HuH-7 (cell line): ENCODE data around the gene PRPSAP2.
"Not testable (repeated sequence)": the region's sequence is repeated elsewhere in the genome, so short reads cannot be mapped to it uniquely, and the experiment has no call there.

Experiments used
- DNase-seq: peaks from one replicate; pipeline ENCODE4 v3.0.0; 2011; ENCODE audit warnings: low spot score

Gene PRPSAP2

DNA sequence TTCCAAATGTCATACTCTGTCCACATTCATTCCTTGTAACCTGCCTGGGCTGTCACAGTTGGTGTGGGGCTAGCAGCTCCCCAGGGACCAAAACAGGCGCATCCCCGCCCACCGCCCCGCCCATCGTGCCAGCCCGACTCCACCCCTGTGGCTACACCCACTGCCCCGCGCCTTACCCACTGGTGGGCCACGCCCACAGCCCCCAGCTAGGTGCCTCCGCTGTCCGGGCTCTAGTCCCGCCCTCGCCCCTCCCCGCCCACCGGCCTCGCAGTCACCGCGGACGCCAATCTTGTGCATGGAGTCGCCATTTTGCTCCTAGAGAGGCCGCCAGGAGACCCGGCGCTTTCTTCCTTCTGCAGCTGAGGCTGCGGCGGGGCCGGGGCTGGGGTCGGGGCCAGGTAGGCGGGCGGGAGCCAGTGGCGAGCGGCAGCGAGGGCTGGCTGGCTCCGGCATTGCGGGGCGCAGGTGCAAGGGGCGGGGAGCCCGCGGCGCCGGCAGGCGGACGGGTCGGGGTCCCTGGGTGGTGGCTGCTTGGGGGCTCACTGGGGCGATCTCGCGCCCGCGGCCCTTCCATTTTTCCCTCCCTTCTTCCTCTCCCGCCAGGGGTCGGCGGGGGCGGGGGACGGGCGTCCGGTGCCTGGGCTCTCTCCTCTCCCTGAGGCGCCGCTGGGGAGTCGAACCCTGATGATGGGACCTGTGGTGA, at the start of gene PRPSAP2:
Gene PRPSAP2 (plus strand): TSS at position 268 of the 703 bp plus-strand sequence. CDS start 7,703 bp downstream, outside the sequence.
- peak; percentile 84 for DNase-seq

GRCh38 chr17:18815924-18816323, 42.0 kb upstream of the PRPSAP2 start:
- DNase-seq = not testable (repeated sequence)

GRCh38 chr17:18816489-18817371, 41.2 kb upstream of the PRPSAP2 start:
- peak; percentile 3 for DNase-seq

- DNase-seq = not testable (repeated sequence)
Observed at GRCh38 chr17:18821430-18821829, 36.5 kb upstream of the PRPSAP2 start.

DNA sequence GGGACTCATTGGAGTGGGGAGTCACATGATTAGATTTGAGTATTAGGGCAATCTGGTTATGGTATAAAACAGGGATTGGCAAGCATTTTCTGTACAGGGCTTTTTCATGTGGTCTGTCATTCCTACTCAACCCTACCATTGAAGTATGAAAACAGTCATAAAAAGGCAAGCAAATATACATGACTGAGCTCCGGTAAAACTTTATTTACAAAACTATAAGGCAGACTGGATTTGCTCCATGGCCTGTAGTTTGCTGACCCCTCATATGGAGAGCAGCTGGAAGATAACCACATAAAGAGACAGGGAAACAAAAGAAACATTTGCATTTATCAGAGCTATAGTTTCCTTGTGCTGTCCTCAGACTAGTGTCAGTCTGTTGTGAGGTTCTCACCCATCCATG, 30.3 kb upstream of the PRPSAP2 start:
- not testable (repeated sequence) for DNase-seq

DNA sequence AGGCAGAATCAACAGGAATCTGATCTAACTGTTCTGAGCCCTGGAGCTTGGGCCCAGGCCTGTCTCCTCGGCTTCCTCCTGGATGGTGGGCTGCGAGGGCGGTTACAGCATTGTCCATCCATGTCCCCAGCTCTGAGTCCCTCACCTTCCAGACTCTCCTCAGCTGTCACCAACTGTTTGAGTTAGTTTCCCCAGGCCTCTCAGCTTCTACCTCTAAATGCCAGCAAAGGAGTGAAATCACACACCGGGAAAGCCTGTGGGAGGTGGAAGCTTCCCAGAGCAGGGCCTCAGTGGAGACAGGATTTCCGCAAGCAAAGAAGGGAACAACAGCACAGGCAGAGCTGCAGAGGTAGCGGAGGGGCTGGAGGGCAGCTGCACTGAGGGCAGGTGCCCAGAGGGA, 9.4 kb upstream of the PRPSAP2 start:
- no peak for DNase-seq

- no peak for DNase-seq
Observed at GRCh38 chr17:18850679-18851078, 7.3 kb upstream of the PRPSAP2 start.

GRCh38 chr17:18851201-18851600, 6.7 kb upstream of the PRPSAP2 start:
- DNase-seq = no peak

GRCh38 chr17:18854956-18855355, 3.0 kb upstream of the PRPSAP2 start:
- no peak for DNase-seq

DNA sequence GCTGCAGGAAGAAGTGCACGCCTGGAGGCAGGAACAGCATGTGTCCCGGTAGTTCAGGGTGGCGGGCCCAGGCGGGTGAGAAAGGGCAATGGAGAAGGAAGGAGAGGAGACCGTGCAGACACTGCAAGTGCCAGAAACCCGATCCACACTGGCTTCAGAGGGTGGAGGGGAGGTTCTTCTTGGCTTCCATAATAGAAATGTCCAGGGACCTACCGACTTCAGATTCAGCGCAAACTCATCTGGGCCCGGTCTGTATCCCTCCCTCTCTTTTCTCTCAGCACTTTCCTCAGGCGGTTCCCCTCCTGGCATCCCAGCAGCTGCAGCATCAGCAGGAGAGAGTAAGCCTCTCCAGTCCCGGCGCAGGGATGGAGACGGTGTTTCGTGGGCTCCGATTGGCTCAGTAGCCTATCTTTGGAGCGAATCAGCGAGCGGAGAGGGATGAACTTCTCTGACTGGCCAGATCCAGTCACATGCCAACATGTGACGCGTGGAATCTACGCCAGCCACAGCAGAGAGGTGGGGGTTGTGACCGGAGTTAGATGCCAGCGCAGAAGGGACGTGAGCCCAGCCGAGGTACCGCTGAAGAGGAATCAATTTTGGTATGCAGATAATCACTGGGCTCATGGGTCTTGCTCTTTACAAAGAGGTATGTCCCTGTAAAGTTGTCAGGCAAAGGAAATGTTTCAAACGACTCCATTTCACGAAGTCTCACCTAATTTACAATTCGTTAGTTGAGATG, 1.9 kb upstream of the PRPSAP2 start:
- peak; percentile 84 for DNase-seq

- DNase-seq = no peak
Observed at GRCh38 chr17:18856570-18856915, 1.4 kb upstream of the PRPSAP2 start.

DNA sequence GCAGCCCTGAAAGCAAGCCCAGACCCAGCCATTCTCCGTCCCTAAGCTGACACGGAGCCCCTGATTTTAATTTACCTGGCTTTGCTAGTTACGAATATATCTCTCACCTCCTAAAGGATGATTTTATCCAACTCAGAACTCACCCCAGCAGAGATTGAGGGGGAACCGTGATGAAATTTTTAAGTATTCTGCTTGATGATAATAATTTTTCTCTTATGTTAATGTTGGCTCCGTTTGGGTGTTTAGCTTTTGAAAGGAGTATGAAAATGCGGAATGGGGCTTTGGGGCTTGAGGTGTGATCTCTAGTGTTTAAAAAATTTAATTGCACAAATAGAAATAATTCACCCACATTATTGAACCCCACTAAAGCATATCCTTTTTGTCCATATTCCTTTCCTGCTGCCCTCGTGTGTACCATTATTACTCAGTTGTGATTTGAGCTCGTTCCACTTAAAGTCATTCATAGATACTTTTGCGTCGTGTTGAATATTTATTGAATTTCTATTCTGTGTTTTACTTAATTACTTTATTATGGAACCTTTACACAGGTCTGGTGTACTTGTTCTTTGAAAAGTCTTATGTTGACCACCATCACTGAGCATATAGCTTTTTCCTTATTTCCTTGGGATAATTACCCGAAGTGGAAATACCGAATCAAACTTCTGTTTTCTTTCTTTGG, 775 bp downstream of the PRPSAP2 start:
- DNase-seq = no peak

GRCh38 chr17:18859256-18859655, 1.3 kb downstream of the PRPSAP2 start:
- no peak for DNase-seq

- DNase-seq = no peak
Observed at GRCh38 chr17:18860161-18860972, 2.4 kb downstream of the PRPSAP2 start.

GRCh38 chr17:18862011-18862410, 4.1 kb downstream of the PRPSAP2 start:
- DNase-seq = no peak

GRCh38 chr17:18864996-18865395, 7.1 kb downstream of the PRPSAP2 start:
- DNase-seq = not testable (repeated sequence)

- no peak for DNase-seq
Observed at GRCh38 chr17:18866866-18867813, 9.2 kb downstream of the PRPSAP2 start.

DNA sequence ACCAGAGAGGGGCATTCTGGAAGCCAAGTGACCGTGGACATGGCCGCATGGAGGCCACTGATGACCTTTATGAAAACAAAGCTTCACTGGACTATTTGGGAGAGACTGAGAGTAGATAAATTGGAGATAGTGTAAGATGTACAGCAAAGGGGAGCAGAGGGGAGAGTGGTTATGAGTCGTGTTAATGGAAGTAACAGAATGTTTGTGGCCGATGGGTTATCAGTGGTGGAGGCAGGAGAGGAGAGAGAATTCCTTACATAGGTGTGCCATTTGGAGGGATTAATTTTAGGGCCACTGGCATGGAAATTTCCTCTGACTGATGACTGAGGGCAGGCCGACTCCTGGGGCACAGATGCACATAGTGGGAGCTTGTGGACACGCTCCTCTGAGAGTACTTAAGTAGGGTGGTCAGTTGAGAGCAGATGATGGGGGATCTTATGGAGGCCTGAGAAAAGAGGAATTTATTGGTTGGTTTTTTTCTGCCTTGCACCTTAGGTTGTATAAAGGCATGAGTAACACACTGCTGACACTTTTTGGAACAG, 19.2 kb downstream of the PRPSAP2 start:
- no peak for DNase-seq

- DNase-seq = no peak
Observed at GRCh38 chr17:18888766-18889290, 30.9 kb downstream of the PRPSAP2 start.
